GM19452 (cell line): ENCODE results near the gene MEX3A.

Source experiments
- ATAC-seq: cut with Tn5 transposase; IDR thresholded peaks from one replicate; pipeline ENCODE4 v1.9.1; 2021; ENCODE audit not compliant: unreplicated experiment

Gene MEX3A

GRCh38 chr1:156104065-156104810 is 22.0 kb upstream of the MEX3A start:
- ATAC-seq: no peak

GRCh38 chr1:156103521-156103947 is 21.3 kb upstream of the MEX3A start:
- no peak for ATAC-seq

- ATAC-seq: no peak
These were observed 20.6 kb upstream of the MEX3A start for GRCh38 chr1:156102633-156103511.

GRCh38 chr1:156101880-156102279 is 19.6 kb upstream of the MEX3A start:
- no peak for ATAC-seq

- no peak for ATAC-seq
These were observed 18.1 kb upstream of the MEX3A start for GRCh38 chr1:156100205-156100995.

DNA sequence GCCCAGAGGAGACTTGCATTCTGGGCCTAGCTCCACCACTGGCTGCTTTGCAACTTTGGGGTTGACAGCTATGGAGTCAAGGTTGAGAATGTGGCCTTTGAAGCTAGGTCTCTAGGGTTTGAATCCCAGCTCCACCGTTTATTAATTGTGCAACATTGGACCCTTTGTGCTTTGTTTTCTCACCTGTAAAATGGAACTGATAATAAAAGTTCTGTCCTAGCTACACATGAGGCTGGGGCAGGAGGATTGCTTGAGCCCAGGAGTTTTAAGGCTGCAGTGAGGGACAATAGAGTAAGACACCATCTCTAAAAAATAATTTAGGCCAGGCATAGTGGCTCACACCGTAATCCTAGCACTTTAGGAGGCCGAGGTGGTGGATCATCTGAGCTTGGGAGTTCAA is 17.0 kb upstream of the MEX3A start:
- no peak for ATAC-seq

- ATAC-seq: no peak
These were observed 16.5 kb upstream of the MEX3A start for GRCh38 chr1:156098784-156099183.

DNA sequence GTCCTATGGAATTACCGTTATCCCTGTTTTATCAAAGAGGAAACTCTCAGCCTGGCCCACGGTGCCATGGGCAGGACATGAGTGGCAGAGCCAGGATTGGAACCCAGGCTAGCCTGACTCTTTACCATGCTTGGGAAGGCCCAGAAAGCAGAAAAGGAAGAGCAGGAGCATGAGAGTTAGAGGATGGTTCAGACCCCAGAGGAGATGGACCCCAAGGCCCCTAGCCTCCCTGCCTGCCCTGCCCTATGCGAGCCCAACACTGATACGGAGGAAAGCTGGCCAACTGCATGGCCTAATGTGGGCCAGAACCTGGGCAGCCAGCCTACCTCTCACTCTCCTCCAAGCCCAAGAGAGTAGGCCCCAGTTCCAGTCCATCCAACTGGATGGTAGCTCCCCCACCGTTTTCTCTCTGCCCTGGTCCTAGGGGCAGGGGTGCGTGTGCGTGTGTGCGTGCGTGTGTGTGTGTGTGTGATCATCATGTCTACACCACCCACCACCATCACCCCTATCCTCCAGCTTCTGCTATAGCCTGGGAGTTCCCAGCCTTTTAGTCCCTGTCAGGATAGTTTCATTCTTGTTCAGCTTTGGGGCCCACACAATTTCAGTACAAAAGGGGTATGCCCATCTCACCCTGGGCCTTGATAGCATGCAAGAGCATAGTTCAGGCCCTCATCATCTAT is 15.4 kb upstream of the MEX3A start:
- no peak for ATAC-seq

- peak; percentile 60 for ATAC-seq
These were observed 14.6 kb upstream of the MEX3A start for GRCh38 chr1:156096640-156097391.

GRCh38 chr1:156095906-156096508 is 13.7 kb upstream of the MEX3A start:
- no peak for ATAC-seq

DNA sequence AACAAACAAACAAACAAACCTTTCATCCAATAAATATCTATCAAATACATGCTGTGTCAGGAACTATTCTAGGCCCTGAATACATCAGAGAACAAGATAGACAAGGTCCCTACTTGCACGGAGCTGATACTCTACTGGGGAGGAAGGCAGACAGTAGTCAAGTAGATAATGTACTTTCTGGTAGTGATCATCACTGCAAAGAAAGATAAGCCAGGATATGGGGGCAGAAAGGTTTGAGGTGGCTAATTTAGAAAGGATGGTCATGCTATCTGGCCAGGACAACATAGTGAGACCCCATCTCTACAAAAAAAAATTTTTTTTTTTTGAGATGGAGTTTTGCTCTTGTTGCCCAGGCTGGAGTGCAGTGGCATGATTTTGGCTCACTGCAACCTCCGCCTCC is 9.3 kb upstream of the MEX3A start:
- ATAC-seq: no peak

DNA sequence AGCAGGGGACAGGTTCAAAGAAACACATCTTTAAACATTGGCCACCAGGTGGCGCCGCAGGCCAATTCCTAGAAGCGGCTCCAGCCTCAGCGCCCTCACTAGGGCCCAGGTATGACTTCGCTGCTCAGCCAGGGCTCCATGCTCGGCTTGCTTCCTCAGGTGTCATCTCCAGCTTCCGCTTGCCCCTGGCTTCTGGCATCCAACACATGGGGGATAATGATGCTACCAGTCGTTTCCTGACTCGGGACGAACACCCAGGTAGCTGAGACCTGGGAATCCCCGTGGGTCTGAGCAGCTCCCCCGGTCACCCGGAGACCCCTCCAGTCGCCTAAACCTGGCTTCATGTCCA is 8.5 kb upstream of the MEX3A start:
- ATAC-seq: no peak

GRCh38 chr1:156090138-156090839 is 8.0 kb upstream of the MEX3A start:
- no peak for ATAC-seq

DNA sequence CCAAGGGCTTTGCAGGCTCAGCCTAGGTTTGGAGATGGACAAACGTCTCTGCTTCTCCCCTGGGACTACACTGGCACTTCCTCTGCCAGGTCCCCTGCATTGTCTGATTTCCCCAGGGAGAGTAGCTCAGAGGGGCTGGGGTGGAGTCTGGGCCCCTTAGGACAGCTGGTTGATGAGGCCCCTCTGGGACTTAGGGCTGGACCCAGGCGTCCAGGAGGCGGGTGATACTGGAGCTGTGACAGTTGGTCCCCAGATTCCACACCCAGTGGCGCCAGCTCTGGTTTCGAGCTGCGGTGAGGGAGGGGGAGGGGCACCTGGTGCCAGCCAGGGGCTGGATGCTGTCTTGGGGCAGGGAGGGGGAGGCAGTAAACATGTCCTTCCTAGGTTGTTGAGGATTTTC is 7.4 kb upstream of the MEX3A start:
- ATAC-seq: no peak

DNA sequence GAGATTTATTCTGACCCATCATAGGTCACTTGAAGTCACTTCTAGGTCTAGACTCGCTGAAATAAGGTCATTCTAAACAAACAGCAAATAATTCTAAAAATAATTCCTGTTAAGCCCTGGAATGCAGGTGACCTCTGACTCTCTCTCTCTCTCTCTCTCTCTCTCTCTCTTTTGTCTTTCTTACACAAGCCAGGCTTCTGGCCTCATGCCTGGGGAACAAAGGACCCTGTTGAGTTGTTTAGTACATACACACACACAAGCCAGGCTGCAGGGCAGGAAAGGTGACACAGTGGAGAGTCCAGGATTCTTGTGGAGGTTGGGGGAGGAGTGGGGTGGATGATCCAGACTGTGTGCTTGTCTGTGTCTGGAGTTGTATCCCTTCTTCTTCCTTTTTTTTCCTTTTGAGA is 4.0 kb upstream of the MEX3A start:
- no peak for ATAC-seq

DNA sequence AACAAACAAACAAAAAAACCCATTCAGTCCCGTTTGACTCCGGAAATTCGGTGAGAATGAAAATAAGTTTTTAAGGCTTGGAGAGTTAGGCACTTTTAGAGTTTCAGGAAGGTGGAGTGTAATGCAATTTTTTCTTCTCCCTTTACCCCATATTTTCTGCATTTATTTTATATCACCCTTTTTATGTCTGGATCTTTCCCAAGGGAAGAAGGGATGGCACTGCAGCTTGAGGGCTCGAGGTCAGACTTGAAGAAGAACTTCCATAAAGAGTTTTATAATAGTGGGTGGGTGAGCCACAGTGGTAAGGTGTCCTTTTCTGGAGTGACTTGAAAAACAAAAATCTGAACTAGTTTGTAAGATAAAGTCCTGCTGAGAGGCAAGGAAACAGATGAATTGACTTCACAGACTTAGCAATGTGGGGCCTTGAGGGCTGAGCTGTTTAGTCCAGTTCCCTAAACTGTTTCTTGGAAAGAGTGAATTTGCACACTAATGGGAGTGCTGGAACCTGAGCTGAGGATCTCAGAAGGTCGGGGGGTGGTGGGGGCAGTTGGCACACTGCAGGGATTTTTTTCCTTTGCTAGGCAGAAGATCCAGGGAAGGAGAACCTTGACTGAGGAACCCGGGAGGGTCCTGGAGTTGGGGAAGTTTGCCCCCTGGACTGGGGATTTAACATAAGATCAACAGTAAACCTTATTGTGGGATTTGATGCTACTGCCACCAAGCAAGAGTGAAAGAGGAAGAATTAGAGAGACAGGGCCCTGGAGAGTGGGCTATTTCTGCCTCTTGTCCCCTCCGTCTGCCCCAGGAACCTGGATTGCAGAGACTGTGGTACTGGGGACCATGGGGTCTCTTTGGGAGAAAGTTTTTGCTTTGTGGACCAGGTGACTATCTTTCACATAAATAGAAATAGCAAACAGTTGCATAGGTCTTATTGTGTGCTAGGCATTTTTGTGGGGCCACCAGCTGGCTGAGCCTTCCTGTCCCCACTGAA is 1.8 kb upstream of the MEX3A start:
- no peak for ATAC-seq

DNA sequence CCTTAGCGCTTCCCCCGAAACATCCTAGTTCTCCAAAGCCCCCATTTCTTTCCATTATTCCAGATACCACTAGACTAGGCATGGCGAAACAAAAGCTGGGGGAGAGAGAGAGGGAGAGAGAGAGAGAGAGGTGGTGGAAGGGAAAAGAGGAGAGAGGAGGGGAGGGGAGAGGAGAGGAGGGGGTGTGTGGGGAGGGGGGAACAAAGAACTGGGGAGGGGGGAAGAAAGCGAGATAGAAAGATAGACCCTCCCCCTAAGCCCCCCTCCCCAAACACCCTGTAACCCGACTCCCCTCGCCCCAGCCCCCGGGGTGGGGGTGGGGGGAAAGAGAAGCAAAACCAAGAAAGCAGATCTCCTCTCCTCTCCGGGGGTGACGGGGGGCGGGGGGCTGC is 352 bp downstream of the MEX3A start:
- ATAC-seq: no peak
